Measurements from ENCODE around the gene RXRG.

DNA sequence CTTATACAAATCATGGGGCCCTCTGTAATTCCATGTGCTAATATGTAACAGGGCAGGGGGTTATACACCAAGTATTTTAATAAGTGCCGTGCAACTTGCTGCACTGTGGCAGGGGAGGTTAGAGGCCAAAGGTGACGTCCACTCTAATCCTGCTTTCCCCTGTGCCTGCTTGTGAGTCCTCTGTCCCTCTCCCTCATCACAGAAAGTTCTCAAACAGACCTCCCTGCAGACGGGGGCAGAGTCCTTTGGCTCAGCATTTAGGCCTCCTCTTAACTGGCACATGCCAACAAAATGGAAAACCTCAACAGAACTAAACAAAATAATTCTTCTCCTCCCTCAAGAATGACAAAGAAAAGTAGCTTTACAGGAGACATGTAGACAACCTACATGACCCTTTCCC lies 2.9 kb downstream of the RXRG start:
- TF ChIP-seq, protein P1, sequence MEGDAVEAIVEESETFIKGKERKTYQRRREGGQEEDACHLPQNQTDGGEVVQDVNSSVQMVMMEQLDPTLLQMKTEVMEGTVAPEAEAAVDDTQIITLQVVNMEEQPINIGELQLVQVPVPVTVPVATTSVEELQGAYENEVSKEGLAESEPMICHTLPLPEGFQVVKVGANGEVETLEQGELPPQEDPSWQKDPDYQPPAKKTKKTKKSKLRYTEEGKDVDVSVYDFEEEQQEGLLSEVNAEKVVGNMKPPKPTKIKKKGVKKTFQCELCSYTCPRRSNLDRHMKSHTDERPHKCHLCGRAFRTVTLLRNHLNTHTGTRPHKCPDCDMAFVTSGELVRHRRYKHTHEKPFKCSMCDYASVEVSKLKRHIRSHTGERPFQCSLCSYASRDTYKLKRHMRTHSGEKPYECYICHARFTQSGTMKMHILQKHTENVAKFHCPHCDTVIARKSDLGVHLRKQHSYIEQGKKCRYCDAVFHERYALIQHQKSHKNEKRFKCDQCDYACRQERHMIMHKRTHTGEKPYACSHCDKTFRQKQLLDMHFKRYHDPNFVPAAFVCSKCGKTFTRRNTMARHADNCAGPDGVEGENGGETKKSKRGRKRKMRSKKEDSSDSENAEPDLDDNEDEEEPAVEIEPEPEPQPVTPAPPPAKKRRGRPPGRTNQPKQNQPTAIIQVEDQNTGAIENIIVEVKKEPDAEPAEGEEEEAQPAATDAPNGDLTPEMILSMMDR (conservative IDR thresholded peaks at IDR 0.05; ENCODE audit: low read depth, low read length), result no peak
- TF ChIP-seq EZH2phosphoT487 (IDR thresholded peaks at IDR 0.05; ENCODE audit: borderline replicate concordance, low read length), result no peak
